Kidney epithelial cell (primary cell): Measurements from ENCODE around the gene FGF22. TPM values are rescaled to one million over a fixed set of nuclear protein-coding genes. Genes with fewer than 3 reads are reported as not detected.

Source experiments
- DNase-seq: peaks from one replicate; pipeline ENCODE4 v3.0.0-alpha.2; 2010; ENCODE audit warnings: low read depth
- H3K27me3 ChIP-seq: 2 replicates; pipeline ENCODE4 v1.6.0; 2011; ENCODE audit warnings: low read length; ENCODE audit not compliant: control insufficient read depth, insufficient read depth
- H3K36me3 ChIP-seq: 2 replicates; pipeline ENCODE4 v1.5.1; 2011; ENCODE audit warnings: low read length; ENCODE audit not compliant: control insufficient read depth, insufficient read depth
- H3K4me3 ChIP-seq: 2 replicates; pipeline ENCODE4 v1.5.1; 2011; ENCODE audit warnings: low read depth, mild to moderate bottlenecking, control low read depth, low read length
- CTCF ChIP-seq: IDR thresholded peaks from 2 replicates; pipeline ENCODE4 v1.5.1; 2011; ENCODE audit warnings: mild to moderate bottlenecking, moderate library complexity, low read length, control low read depth, inconsistent platforms; ENCODE audit not compliant: insufficient read depth, poor library complexity, severe bottlenecking
- total RNA-seq: library from RNA; depleted of rRNA; stranded (reverse); fragments of >200 nt; gene quantifications from 2 replicates; pipeline ENCODE4 v1.2.3, GENCODE V29; 2015

Gene FGF22
- total RNA-seq, 1 donor from 2014 or later = not detected

GRCh38 chr19:647566-648284, 8.0 kb downstream of the FGF22 start:
- peaks cover 3% of the 10 kb centered on the region for H3K36me3 ChIP-seq
- no peak for DNase-seq
- no peak overlapping the region for H3K4me3 ChIP-seq
- TF ChIP-seq CTCF = no peak
- no peaks in the 10 kb centered on the region for H3K27me3 ChIP-seq

- TF ChIP-seq CTCF = no peak
- DNase-seq = no peak
- H3K4me3 ChIP-seq = no peak overlapping the region
- H3K27me3 ChIP-seq = no peaks in the 10 kb centered on the region
- peaks cover 3% of the 10 kb centered on the region for H3K36me3 ChIP-seq
Measured at GRCh38 chr19:648305-648704, 8.6 kb downstream of the FGF22 start.

- Histone ChIP-seq H3K4me3 (no peak overlapping the region), H3K27me3 (no peaks in the 10 kb centered on the region), H3K36me3 (peaks cover 3% of the 10 kb centered on the region)
- no peak for TF ChIP-seq CTCF
- DNase-seq = no peak
Measured at GRCh38 chr19:648904-649801, 9.5 kb downstream of the FGF22 start.

GRCh38 chr19:650121-650520, 10.4 kb downstream of the FGF22 start:
- DNase-seq = no peak
- Histone ChIP-seq H3K27me3 (no peaks in the 10 kb centered on the region), H3K4me3 (no peak overlapping the region), H3K36me3 (peaks cover 3% of the 10 kb centered on the region)
- no peak for TF ChIP-seq CTCF

- no peak for TF ChIP-seq CTCF
- Histone ChIP-seq H3K4me3 (no peak overlapping the region), H3K27me3 (no peaks in the 10 kb centered on the region), H3K36me3 (peaks cover 3% of the 10 kb centered on the region)
- DNase-seq = no peak
Measured at GRCh38 chr19:651114-651818, 11.6 kb downstream of the FGF22 start.
